Glutamatergic neuron (in vitro differentiated cells): ENCODE data around the gene DTWD2. TPM values are rescaled to one million over a fixed set of nuclear protein-coding genes. Genes with fewer than 3 reads are reported as not detected.
"Not testable (repeated sequence)": the region's sequence is repeated elsewhere in the genome, so short reads cannot be mapped to it uniquely, and the experiment has no call there.

ENCODE experiments used
- DNase-seq: peaks from one replicate; pipeline ENCODE4 v3.0.0; 2022
- H3K27ac Mint-ChIP-seq: one replicate; pipeline ENCODE4 v1.8.0; 2020; ENCODE audit warnings: mild to moderate bottlenecking, mixed read lengths, inconsistent platforms; ENCODE audit not compliant: unreplicated experiment
- H3K27me3 Mint-ChIP-seq: one replicate; pipeline ENCODE4 v1.8.0; 2020; ENCODE audit warnings: mild to moderate bottlenecking, moderate library complexity, mixed read lengths, inconsistent platforms; ENCODE audit not compliant: unreplicated experiment
- H3K36me3 Mint-ChIP-seq: one replicate; pipeline ENCODE4 v1.8.0; 2020; ENCODE audit warnings: mild to moderate bottlenecking, mixed read lengths, inconsistent platforms; ENCODE audit not compliant: unreplicated experiment
- H3K4me1 Mint-ChIP-seq: one replicate; pipeline ENCODE4 v1.8.0; 2020; ENCODE audit warnings: mild to moderate bottlenecking, low read depth, mixed read lengths, inconsistent platforms; ENCODE audit not compliant: unreplicated experiment
- H3K4me3 Mint-ChIP-seq: one replicate; pipeline ENCODE4 v1.8.0; 2020; ENCODE audit warnings: mild to moderate bottlenecking, mixed read lengths, inconsistent platforms; ENCODE audit not compliant: unreplicated experiment
- H3K9me3 Mint-ChIP-seq: one replicate; pipeline ENCODE4 v1.8.0; 2020; ENCODE audit warnings: mild to moderate bottlenecking, moderate library complexity, mixed read lengths, inconsistent platforms; ENCODE audit not compliant: unreplicated experiment
- total RNA-seq: library from RNA; stranded (reverse); fragmentation: NEBNext Ultra II Directional; extraction: Animal tissue kit (Norgen Biotek cat#: 25700); gene quantifications from one replicate; pipeline ENCODE4 v1.2.1, GENCODE V29; 2021; ENCODE audit not compliant: unreplicated experiment
- TF ChIP-seq, protein P1 (sequence below): fragments of 200-600 bp; sonication (generic); IDR thresholded peaks from one replicate; pipeline ENCODE4 v1.5.0; 2021; ENCODE audit not compliant: partially characterized antibody, unreplicated experiment

Gene DTWD2
- total RNA-seq, 1 donor from 2014 or later = 1.6 TPM

DNA sequence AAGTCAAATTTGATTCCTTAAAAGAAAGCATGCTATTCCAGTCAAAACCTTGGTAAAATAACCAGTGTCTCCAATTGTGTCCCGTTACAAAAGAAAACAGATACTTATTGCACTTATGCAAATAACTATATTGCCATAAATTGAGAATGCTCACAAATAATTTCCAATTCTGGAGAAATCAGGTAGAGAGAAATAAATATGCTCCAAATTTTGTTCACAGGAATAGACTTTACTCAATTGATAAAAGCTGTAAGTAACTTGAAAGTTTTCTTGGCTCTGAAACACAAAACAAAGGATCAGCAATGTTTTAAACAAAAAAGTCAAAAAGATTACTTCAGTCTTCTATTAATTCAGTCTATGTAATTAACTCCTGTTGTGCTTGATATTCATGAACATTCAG is 7.8 kb upstream of the DTWD2 start:
- Mint-ChIP-seq H3K36me3 (peaks cover 22% of the 10 kb centered on the region), H3K27ac (no peak overlapping the region), H3K4me3 (no peak overlapping the region), H3K27me3 (peaks cover 1% of the 10 kb centered on the region), H3K4me1 (no peaks in the 10 kb centered on the region), H3K9me3 (peaks cover 6% of the 10 kb centered on the region)
- DNase-seq = no peak
- TF ChIP-seq, protein P1, sequence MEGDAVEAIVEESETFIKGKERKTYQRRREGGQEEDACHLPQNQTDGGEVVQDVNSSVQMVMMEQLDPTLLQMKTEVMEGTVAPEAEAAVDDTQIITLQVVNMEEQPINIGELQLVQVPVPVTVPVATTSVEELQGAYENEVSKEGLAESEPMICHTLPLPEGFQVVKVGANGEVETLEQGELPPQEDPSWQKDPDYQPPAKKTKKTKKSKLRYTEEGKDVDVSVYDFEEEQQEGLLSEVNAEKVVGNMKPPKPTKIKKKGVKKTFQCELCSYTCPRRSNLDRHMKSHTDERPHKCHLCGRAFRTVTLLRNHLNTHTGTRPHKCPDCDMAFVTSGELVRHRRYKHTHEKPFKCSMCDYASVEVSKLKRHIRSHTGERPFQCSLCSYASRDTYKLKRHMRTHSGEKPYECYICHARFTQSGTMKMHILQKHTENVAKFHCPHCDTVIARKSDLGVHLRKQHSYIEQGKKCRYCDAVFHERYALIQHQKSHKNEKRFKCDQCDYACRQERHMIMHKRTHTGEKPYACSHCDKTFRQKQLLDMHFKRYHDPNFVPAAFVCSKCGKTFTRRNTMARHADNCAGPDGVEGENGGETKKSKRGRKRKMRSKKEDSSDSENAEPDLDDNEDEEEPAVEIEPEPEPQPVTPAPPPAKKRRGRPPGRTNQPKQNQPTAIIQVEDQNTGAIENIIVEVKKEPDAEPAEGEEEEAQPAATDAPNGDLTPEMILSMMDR = no peak

DNA sequence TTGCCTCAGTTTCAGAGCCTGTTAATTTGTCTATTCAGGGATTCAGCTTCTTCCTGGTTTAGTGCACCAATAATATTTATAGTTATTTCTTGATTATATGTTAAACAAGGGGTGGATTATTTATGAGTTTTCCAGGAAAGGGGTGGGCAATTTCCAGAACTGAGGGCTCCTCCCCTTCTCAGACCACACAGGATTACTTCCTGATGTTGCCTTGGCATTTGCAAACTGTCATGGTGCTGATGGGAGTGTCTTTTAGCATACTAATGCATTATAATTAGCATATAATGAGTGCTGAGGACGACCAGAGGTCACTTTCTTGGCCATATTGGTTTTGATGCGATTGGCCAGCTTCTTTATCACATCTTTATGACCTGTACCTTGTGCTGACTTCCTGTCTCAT is 6.2 kb upstream of the DTWD2 start:
- TF ChIP-seq, protein P1 = no peak
- H3K9me3 Mint-ChIP-seq = peaks cover 5% of the 10 kb centered on the region
- H3K4me1 Mint-ChIP-seq = no peaks in the 10 kb centered on the region
- no peak overlapping the region for H3K4me3 Mint-ChIP-seq
- peaks cover 1% of the 10 kb centered on the region for H3K27me3 Mint-ChIP-seq
- peaks cover 9% of the 10 kb centered on the region for H3K36me3 Mint-ChIP-seq
- H3K27ac Mint-ChIP-seq = no peak overlapping the region
- DNase-seq = no peak

- not testable (repeated sequence) for H3K9me3 Mint-ChIP-seq, DNase-seq, H3K27me3 Mint-ChIP-seq, H3K4me1 Mint-ChIP-seq, H3K36me3 Mint-ChIP-seq, H3K4me3 Mint-ChIP-seq, H3K27ac Mint-ChIP-seq
Measured at GRCh38 chr5:118993118-118993517, 4.8 kb upstream of the DTWD2 start.

- not testable (repeated sequence) for DNase-seq
Measured at GRCh38 chr5:118992055-118992454, 3.7 kb upstream of the DTWD2 start.

DNA sequence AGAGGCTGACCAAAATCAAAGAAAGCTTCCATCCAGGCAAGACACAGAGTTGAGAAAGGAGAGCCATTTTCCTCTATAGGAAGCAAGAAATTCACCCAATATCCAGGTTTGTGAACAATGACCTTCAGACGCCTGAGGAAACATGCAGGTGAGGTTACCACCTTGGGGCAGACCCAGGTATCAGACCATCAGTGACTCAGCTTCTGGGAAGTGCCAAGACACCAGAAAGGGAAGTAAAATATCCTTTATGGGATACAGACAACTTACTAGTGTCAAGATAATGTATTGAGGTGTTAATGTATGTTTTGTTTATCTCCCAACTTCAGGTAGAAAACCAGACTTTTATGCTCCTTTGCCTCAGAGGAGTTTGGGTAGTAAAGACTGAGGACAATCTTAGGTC is 2.2 kb upstream of the DTWD2 start:
- Mint-ChIP-seq H3K36me3 (no peaks in the 10 kb centered on the region), H3K27me3 (no peaks in the 10 kb centered on the region), H3K9me3 (no peaks in the 10 kb centered on the region), H3K4me1 (no peaks in the 10 kb centered on the region), H3K4me3 (no peak overlapping the region), H3K27ac (no peak overlapping the region)
- TF ChIP-seq, protein P1 = no peak
- DNase-seq = no peak

More at GRCh38 chr5:118992055-118992454, 3.7 kb upstream of the DTWD2 start:
- not testable (repeated sequence) for H3K27ac Mint-ChIP-seq, H3K4me3 Mint-ChIP-seq, H3K9me3 Mint-ChIP-seq, H3K27me3 Mint-ChIP-seq, H3K36me3 Mint-ChIP-seq, H3K4me1 Mint-ChIP-seq

- Mint-ChIP-seq H3K4me3 (no peak overlapping the region), H3K9me3 (no peaks in the 10 kb centered on the region), H3K4me1 (no peaks in the 10 kb centered on the region), H3K27me3 (no peaks in the 10 kb centered on the region), H3K27ac (no peak overlapping the region), H3K36me3 (no peaks in the 10 kb centered on the region)
- DNase-seq = no peak
- TF ChIP-seq, protein P1 = no peak
Measured at GRCh38 chr5:118989816-118990215, 1.5 kb upstream of the DTWD2 start.
